Endometrial microvascular endothelial cells (primary cell): ENCODE data around the gene CCDC201. TPM values are rescaled to one million over a fixed set of nuclear protein-coding genes. Genes with fewer than 3 reads are reported as not detected.

Experiments
- in situ Hi-C: cut with HindIII; loops from 2 replicates; pipeline ENCODE4 v1.10.0; 2017; ENCODE audit warnings: low sequenced_read_pairs, low pct_unique_long_range_greater_than_20kb; ENCODE audit errors: inconsistent ontology term
- total RNA-seq: library from RNA; depleted of rRNA; stranded (reverse); fragments of >200 nt; gene quantifications from one replicate; pipeline ENCODE4 v1.2.3, GENCODE V29; 2015; ENCODE audit errors: inconsistent ontology term

Gene CCDC201
- not detected for total RNA-seq

- in situ Hi-C loops: no loop called here
Observed at GRCh38 chr7:45873035-45873354, at the start of gene CCDC201. TSS of gene CCDC201 (minus strand) at chr7:45873082. CDS start at chr7:45873007, 75 bp downstream.

DNA sequence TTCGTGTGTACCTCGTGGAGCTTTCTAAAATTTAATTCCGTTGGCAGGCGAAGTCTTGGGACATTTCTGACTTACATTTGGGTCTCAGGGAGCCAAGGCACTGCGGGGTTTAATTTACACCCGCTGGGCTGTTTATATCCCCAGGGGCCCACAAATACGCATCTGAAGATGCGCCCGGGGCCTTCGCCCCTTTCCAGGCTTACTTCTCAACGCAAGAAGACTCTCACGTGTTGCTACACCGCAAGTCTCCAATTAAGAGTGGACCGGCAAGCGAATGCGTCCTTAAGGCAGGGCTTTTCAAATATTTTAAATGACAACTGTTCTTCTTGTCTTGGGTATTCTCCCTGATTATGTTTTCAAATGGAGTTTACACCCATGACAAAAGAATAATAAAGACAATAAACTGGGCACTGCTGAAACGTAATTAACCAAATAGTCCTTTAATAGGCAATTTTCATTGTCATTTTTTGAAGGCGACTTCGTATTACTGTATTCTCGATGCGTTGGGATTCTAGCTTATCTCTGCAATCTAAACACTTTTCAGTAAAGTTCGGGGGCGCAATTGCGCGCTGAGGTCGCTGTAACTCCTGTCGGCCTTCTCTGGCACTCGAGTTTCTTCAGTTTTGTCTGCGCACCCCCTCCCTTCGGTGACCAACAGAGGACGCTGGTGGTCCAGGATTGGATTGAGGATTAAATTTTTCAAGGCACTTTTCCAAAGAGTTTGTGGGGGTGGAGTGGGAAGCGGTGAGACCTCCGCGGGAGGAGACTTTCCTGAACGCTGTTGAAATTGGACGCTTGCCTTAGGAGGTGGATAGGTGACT, 49.0 kb upstream of the CCDC201 start:
- in situ Hi-C loops: loop anchor here (25.0 kb wide), 1 partner anchor 440 kb away; no protein-coding TSS in a partner anchor

GRCh38 chr7:45921381-45921698, 48.5 kb upstream of the CCDC201 start:
- in situ Hi-C loops: loop anchor here (25.0 kb wide), 1 partner anchor 441 kb away; no protein-coding TSS in a partner anchor

DNA sequence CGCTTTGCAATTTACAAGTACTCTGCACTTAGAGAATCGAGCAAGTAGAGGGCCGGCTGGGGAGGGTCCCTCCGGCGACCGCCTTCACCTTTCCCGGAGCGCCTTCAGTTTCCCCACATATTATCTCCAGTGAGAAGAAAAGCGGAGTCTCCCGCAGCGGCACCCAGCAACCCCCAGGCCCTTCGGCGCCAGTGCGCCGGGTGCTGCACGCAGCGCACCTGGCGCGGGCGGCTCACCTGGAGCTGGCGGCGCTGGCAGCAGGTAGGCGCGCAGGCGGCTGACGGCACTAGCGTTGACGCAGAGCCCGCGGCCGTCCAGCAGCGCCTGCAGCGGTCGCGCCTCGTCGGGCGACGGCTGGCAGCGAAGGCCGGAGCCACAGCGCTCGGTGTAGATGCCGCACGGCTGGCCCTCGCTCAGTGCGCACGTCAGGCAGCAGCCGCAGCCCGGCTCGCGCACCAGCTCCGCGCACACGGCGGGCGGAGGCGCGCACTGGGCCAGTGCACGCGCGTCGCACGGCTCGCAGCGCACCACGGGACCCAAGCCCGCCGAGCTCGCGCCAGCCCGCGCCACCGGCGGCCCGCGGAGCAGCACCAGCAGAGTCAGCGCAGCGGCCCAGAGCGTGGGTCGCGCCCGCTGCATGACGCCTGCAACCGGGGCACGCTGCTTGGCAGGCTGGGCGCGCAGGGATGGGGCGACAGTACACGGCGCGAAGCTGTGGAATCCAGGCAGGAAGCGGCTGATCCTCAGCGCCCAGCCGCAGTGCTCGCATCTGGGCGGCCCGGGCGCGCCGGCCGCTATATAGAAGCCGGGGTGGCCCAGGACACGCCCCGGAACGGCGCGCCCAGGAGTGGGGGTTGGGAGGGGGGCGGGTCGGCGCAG, 47.9 kb upstream of the CCDC201 start, which contains the start of gene IGFBP3:
Gene IGFBP3, minus strand, starts transcription at position 771 of the 879 bp plus-strand sequence. Its CDS starts 132 bp downstream, at position 639.
- in situ Hi-C loops: loop anchor here (25.0 kb wide), 1 partner anchor 442 kb away; no protein-coding TSS in a partner anchor

DNA sequence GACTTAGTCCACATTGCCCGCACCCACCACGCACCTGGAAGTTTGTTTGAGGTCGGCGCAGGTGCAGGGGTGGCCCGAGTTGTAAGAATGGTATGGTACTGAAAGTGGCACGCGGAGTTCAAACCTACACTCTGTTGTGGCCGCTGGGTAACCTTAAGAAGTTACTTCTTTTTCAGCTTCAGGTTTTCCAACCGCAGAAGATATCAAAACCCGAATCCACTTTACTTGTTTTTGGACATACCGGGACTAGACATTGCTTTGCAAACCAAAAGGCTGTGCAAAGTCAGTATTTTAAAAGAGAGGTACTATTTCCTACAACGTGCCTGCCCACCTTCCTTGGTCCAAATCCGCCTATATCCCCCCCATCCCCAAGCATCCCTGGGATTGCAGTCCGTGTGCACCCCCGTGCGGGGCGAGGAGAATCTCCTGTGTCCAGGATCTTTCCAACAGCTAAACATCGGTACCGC, 47.1 kb upstream of the CCDC201 start:
- in situ Hi-C loops: loop anchor here (25.0 kb wide), 1 partner anchor 442 kb away; no protein-coding TSS in a partner anchor

DNA sequence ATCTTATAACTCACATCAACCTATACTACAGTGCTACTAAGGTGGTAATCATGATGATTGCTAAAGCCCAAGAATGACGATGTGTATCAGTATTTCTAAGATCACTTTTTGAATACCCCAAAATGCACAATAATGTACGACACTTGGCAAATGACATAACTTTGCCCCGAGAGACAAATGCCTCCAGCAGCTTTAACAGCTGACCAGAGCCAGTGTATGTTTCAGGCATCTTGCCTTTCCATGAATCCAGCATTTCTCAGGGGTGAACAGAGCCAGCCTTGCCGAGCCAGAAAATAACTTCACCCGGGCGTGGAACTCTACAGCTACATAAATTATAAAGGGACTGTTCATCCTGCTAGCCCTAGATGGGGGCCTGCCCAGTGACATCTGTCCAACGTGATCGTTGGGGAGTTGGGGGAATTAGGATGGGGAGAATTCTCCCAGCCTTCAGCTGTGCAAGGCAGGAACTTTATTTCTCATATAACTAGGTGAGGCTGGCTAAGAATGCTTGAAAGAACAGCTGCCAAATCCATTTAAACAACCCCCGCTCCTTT, 46.4 kb upstream of the CCDC201 start:
- in situ Hi-C loops: loop anchor here (25.0 kb wide), 1 partner anchor 443 kb away; no protein-coding TSS in a partner anchor

- in situ Hi-C loops: loop anchor here (25.0 kb wide), 1 partner anchor 444 kb away; no protein-coding TSS in a partner anchor
Observed at GRCh38 chr7:45918556-45918955, 45.7 kb upstream of the CCDC201 start.

DNA sequence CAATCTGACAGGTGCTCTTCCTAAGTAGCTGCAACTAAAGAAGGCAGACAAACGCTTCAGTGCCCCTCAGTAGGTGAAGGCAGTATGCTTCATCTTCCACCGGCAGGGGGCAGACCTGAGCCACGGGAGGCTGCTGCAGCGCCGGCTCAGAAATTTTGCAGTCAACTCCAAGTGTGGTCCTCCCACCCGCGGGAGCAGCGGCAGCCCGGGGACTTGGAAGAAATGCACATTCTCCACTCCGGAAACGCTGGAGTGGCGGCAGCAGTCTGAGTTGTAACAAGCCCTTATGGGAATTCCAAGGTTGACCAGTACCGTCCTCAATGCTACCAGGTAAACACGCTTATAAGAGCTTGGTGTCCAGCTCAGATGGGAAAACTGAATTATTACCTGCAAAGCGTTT, 44.8 kb upstream of the CCDC201 start:
- in situ Hi-C loops: loop anchor here (25.0 kb wide), 1 partner anchor 445 kb away; no protein-coding TSS in a partner anchor

GRCh38 chr7:45917064-45917463, 44.2 kb upstream of the CCDC201 start:
- in situ Hi-C loops: loop anchor here (25.0 kb wide), 1 partner anchor 445 kb away; no protein-coding TSS in a partner anchor

- in situ Hi-C loops: loop anchor here (25.0 kb wide), 1 partner anchor 447 kb away; no protein-coding TSS in a partner anchor
Observed at GRCh38 chr7:45915606-45916005, 42.7 kb upstream of the CCDC201 start.

GRCh38 chr7:45914911-45915310, 42.0 kb upstream of the CCDC201 start:
- in situ Hi-C loops: loop anchor here (25.0 kb wide), 1 partner anchor 447 kb away; no protein-coding TSS in a partner anchor

DNA sequence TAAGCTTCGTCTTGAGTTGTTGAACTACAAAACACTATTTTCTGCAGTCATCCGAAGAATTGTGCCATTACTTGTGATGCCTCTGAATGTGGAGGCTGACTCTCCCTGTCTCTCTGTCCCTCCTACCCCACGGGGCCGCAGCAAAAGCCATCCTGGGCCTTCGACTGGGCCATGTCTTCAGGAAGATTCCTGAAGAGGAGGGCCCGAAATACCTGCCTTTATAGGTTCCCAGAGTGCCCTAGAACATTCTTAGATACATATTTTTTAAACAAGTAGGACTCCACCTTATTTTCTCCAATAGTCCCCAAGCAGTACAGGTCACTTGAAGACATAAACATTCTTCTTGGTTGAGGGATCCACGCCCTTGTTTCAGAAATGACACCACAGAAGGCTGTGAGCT, 40.1 kb upstream of the CCDC201 start:
- in situ Hi-C loops: loop anchor here (25.0 kb wide), 1 partner anchor 449 kb away; no protein-coding TSS in a partner anchor

GRCh38 chr7:45911311-45911710, 38.4 kb upstream of the CCDC201 start:
- in situ Hi-C loops: loop anchor here (25.0 kb wide), 1 partner anchor 451 kb away; no protein-coding TSS in a partner anchor

DNA sequence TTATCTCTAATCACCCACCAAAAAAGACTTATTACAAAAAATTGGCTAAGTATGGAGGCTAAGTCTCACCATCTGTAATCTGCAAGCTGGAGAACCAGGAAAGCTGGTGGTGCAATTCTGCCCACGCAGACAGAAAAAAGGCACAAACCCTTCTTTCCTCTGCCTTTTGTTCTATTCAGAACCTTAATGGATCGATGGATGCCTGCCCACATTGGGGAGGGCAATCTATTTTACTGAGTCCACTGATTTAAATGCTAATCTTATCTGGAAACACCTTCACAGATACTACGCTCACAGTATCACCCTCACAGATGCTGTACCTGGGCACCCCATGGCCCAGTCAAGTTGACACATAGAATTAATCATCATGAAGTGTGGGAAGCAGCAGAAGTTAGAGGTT, 38.0 kb upstream of the CCDC201 start:
- in situ Hi-C loops: loop anchor here (25.0 kb wide), 1 partner anchor 451 kb away; no protein-coding TSS in a partner anchor

GRCh38 chr7:45909561-45909960, 36.7 kb upstream of the CCDC201 start:
- in situ Hi-C loops: loop anchor here (25.0 kb wide), 1 partner anchor 453 kb away; no protein-coding TSS in a partner anchor

GRCh38 chr7:45902820-45903219, 29.9 kb upstream of the CCDC201 start:
- in situ Hi-C loops: loop anchor here (25.0 kb wide), 1 partner anchor 459 kb away; no protein-coding TSS in a partner anchor

DNA sequence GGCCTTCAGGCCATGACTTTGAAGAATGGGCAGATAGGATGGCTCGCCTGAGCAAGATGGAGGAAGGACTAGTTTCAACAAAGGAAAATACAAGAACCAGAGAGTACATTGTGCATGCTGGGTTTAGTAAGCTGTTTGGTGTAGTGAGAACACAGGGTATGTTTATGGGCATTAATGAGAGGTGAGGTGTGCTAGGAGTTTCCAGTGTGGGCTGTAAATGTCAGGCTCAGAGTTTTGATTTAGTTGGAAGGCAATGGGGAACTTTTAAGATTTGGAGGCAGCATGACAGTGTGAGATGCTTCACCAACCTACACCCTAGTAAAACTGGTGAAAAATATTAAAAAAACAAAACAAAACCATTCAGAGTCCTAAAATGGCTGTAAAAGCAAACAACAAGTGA, 28.7 kb upstream of the CCDC201 start:
- in situ Hi-C loops: loop anchor here (25.0 kb wide), 1 partner anchor 461 kb away; no protein-coding TSS in a partner anchor

GRCh38 chr7:45898222-45898621, 25.3 kb upstream of the CCDC201 start:
- in situ Hi-C loops: no loop called here
